Measurements from ENCODE around the gene CASP12. TPM values are rescaled to one million over a fixed set of nuclear protein-coding genes. Genes with fewer than 3 reads are reported as not detected.

The CASP12 gene
- total RNA-seq, 1 experiment from 2014 or later = not detected

- intact Hi-C loops (cut with micrococcal nuclease) = no loop called here
- no TSS peak for BruUV-seq (replicated peaks)
- no peak for DNase-seq (ENCODE audit: unreplicated experiment)
- no peak overlapping the region for H3K27ac Mint-ChIP-seq (ENCODE audit: low read depth, unreplicated experiment)
- no peaks in the 10 kb centered on the region for H3K36me3 Mint-ChIP-seq (ENCODE audit: insufficient read depth, unreplicated experiment)
- no peak overlapping the region for H3K4me3 Mint-ChIP-seq (ENCODE audit: unreplicated experiment)
- H3K27me3 Mint-ChIP-seq (ENCODE audit: insufficient read depth, unreplicated experiment) = no peaks in the 10 kb centered on the region
- ChIA-PET CTCF (interaction anchor here (1.1 to 1.5 kb wide), 2 partner anchors 20 to 936 kb away, joined by 4 read pairs; no protein-coding TSS in a partner anchor), POLR2A (no interaction called here)
- H3K4me1 Mint-ChIP-seq (ENCODE audit: insufficient read depth, unreplicated experiment) = no peaks in the 10 kb centered on the region
- no peak for TF ChIP-seq CTCF (IDR thresholded peaks at IDR 0.05; ENCODE audit: unreplicated experiment)
- peaks cover 37% of the 10 kb centered on the region for H3K9me3 Mint-ChIP-seq (ENCODE audit: unreplicated experiment)
Measured at GRCh38 chr11:104925850-104926249, 27.6 kb upstream of the CASP12 start.

- Mint-ChIP-seq H3K4me1 (ENCODE audit: insufficient read depth, unreplicated experiment) (peaks cover 11% of the 10 kb centered on the region), H3K9me3 (ENCODE audit: unreplicated experiment) (peaks cover 6% of the 10 kb centered on the region), H3K36me3 (ENCODE audit: insufficient read depth, unreplicated experiment) (no peaks in the 10 kb centered on the region), H3K27me3 (ENCODE audit: insufficient read depth, unreplicated experiment) (no peaks in the 10 kb centered on the region), H3K27ac (ENCODE audit: low read depth, unreplicated experiment) (peak overlapping the region; percentile 3), H3K4me3 (ENCODE audit: unreplicated experiment) (peak overlapping the region; percentile 57)
- no TSS peak for BruUV-seq (replicated peaks)
- TF ChIP-seq CTCF (IDR thresholded peaks at IDR 0.05; ENCODE audit: unreplicated experiment) = no peak
- intact Hi-C loops (cut with micrococcal nuclease) = no loop called here
- POLR2A ChIA-PET = interaction anchor here (1.0 to 1.4 kb wide), 2 partner anchors 10 to 32 kb away, joined by 3 to 4 read pairs; no protein-coding TSS in a partner anchor
- CTCF ChIA-PET = interaction anchor here (0.6 kb wide), 1 partner anchor 271 kb away, joined by 3 read pairs; no protein-coding TSS in a partner anchor
- DNase-seq (ENCODE audit: unreplicated experiment) = peak; percentile 62
Measured at GRCh38 chr11:104918113-104918824, 20.0 kb upstream of the CASP12 start.

- no peak for TF ChIP-seq CTCF (IDR thresholded peaks at IDR 0.05; ENCODE audit: unreplicated experiment)
- Mint-ChIP-seq H3K27ac (ENCODE audit: low read depth, unreplicated experiment) (peak overlapping the region; percentile 3), H3K9me3 (ENCODE audit: unreplicated experiment) (no peaks in the 10 kb centered on the region), H3K36me3 (ENCODE audit: insufficient read depth, unreplicated experiment) (no peaks in the 10 kb centered on the region), H3K4me1 (ENCODE audit: insufficient read depth, unreplicated experiment) (peaks cover 11% of the 10 kb centered on the region), H3K4me3 (ENCODE audit: unreplicated experiment) (peak overlapping the region; percentile 57), H3K27me3 (ENCODE audit: insufficient read depth, unreplicated experiment) (no peaks in the 10 kb centered on the region)
- no TSS peak for BruUV-seq (replicated peaks)
- CTCF ChIA-PET = interaction anchor here (0.9 kb wide), 1 partner anchor 28 kb away, joined by 5 read pairs; no protein-coding TSS in a partner anchor
- intact Hi-C loops (cut with micrococcal nuclease) = no loop called here
- DNase-seq (ENCODE audit: unreplicated experiment) = no peak
- POLR2A ChIA-PET = interaction anchor here (1.0 to 1.4 kb wide), 2 partner anchors 10 to 31 kb away, joined by 3 to 4 read pairs; no protein-coding TSS in a partner anchor
Measured at GRCh38 chr11:104917271-104918112, 19.2 kb upstream of the CASP12 start.

GRCh38 chr11:104916442-104916841 is 18.2 kb upstream of the CASP12 start:
- BruUV-seq (replicated peaks) = no TSS peak
- H3K27ac Mint-ChIP-seq (ENCODE audit: low read depth, unreplicated experiment) = no peak overlapping the region
- H3K27me3 Mint-ChIP-seq (ENCODE audit: insufficient read depth, unreplicated experiment) = no peaks in the 10 kb centered on the region
- ChIA-PET POLR2A (interaction anchor here (0.6 to 1.0 kb wide), 2 partner anchors 947 to 1051 kb away, joined by 3 read pairs; no protein-coding TSS in a partner anchor), CTCF (interaction anchor here (0.9 kb wide), 1 partner anchor 29 kb away, joined by 5 read pairs; no protein-coding TSS in a partner anchor)
- H3K4me3 Mint-ChIP-seq (ENCODE audit: unreplicated experiment) = no peak overlapping the region
- no peaks in the 10 kb centered on the region for H3K36me3 Mint-ChIP-seq (ENCODE audit: insufficient read depth, unreplicated experiment)
- no peak for TF ChIP-seq CTCF (IDR thresholded peaks at IDR 0.05; ENCODE audit: unreplicated experiment)
- no peaks in the 10 kb centered on the region for H3K9me3 Mint-ChIP-seq (ENCODE audit: unreplicated experiment)
- peaks cover 11% of the 10 kb centered on the region for H3K4me1 Mint-ChIP-seq (ENCODE audit: insufficient read depth, unreplicated experiment)
- DNase-seq (ENCODE audit: unreplicated experiment) = no peak
- intact Hi-C loops (cut with micrococcal nuclease) = no loop called here
